HTERT RPE-1 (cell line): ENCODE measurements around the gene MIPOL1.

Source experiments
- in situ Hi-C: fragments of 300-500 bp; cut with MboI; formaldehyde crosslinking; loops from 4 replicates; pipeline ENCODE4 v1.14.3; 2020; ENCODE audit warnings: low sequenced_read_pairs

MIPOL1 gene

GRCh38 chr14:37594238-37594970 is 396.7 kb downstream of the MIPOL1 start:
- in situ Hi-C loops: no loop called here

- in situ Hi-C loops: no loop called here
These were observed 397.5 kb downstream of the MIPOL1 start, which contains the start of the genes FOXA1 and TTC6 for GRCh38 chr14:37594971-37595808. TSS of gene FOXA1 (minus strand) at chr14:37595249. CDS start at chr14:37594972, 277 bp downstream. TSS of gene TTC6 (plus strand) at chr14:37595629. CDS start at chr14:37622065, 26,436 bp downstream.

DNA sequence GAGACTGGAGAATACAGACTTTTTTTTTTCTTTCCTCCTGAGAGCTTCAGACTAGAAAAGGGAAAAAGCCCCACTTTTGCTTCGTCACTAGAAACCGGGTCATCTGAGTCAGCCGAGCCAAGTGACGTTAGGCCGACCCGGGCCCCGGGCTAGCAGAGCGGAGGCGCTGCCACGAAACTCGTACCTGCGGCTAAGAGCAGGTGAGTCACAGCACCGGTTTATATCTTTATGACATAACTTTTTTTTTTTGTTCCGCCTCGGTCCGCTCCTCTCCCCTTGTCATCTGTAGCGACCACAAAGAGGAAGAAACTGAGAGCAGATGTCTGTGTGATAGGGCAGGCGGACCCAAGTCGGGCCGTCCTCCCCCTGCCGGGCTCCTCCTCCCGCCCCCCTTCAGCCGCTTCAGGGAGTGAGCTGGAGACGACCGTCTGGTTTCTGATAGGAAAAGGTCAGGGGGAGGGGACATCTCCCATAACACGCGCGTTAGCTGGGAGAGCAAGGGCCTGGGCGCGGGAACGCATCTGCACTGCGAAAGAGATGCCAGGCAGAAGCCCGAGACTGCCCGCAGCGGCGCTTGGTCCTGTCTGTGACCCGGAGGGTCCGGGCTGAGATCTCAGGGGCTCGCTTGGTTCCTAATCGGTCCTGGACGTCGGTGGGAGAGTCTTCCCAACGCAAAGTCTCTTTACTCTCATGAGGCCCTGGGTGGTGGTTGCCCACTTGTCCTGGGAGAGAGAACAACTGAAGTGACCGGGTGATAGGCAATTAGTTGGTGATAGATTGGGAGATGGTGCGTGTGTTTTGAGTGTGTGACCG is 398.3 kb downstream of the MIPOL1 start:
- in situ Hi-C loops: no loop called here

DNA sequence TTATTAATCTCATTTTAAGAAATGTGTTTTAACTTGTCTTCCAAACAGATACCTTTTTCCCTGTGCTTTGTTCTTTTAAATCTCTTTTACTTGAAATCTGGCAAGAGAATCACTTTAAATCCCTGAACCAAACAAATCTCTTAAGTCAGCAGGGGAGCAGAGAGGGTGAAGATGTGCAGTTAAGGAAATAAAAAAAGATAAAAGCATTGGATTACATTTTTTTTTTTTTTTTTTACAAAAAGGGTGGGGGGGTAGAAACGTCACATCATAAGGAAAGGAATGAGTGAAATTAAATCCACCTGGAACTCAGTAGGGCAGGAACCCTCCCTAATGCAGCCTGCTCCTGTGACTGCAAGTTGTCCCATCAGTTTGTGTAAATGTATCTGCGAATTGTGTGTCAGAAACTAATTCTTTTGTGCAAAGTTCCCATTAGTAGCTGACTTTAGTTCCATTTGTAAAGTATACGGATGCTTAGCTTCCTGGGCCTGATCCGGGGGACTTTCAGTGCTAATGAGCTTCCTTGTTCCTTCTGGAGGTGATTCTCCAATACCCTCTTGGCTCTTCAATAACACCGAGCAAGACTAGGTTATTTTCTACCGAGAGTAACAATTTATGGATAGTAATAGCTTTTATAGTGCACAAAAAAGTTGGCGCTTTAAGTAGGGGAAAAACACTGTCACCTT is 399.2 kb downstream of the MIPOL1 start:
- in situ Hi-C loops: no loop called here

- in situ Hi-C loops: no loop called here
These were observed 399.8 kb downstream of the MIPOL1 start for GRCh38 chr14:37597538-37597913.

DNA sequence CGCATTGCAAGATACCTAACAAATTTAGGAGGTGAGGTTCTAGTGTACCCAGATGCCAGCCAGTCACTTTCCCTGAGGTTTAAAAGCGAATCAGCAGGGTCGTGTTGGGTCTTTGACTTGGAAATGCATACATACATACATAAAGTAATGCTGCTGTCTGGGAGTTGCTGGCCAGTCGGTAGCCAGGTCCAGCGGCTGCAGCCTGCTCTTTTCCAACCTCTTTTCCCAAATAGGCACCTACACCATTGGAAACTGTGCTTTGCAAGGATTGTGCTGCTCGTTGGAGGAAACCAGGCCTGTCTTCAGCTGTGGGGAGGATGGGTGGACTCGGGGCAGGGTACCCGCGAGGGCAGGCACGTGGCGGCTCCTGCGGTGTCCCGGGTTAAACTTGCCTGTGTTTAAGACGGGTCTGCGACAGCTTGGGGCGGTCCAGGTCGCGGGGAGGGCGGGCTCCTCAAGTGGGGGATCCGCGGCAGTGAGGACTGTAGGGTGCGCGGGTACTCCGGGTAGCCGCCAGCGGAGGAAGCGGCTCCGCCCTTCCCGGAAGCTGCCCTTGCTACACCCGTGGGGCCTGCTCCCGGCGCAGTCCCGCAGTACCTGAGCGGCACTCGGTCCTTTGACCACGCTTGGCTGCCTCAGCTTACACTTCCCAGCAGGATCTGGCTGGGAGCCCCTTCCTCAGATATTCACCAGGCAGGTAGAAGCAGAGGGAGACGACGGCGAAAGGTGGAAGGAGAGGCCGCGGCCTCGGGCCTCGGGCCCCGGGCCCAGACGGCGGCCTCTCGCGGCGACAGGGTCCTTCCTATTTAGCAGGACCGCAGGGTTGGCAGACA is 400.4 kb downstream of the MIPOL1 start:
- in situ Hi-C loops: no loop called here

DNA sequence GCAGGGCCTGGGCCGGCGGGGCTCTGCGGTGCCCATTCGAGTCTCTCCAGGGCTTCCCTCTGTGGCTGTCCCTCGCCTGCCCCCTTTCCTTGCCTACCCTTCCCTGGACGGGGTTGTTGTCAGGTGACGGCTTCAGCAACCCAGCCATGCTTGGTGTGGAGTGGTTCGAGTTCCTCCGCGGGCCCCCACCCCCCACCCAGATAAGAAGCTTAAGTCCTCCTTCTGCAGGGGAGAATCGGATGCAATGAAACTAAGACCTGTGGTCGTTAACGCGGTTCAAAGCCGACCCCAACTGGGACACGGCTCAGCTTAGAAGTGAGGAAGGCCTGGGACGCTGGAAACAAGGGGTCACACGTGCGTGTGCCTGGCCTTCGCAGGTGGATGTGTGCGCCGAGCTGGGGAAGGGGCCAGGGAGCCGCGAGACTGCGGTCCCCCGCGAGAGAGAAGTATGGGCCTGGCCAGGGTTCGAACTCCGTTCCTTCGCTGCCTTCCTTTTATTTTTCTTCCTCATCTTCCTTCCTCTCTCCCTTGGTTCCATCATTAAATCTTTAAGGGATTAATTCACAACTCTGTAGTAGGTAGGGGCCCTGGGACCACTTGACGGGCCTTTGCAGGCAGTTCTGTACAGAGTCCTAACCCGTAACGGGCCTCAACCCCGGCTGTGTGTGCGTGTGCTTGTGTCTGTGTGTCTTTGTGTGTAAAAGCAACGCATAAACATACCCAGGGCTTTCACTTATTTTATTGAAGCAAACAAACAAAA is 401.2 kb downstream of the MIPOL1 start:
- in situ Hi-C loops: no loop called here

DNA sequence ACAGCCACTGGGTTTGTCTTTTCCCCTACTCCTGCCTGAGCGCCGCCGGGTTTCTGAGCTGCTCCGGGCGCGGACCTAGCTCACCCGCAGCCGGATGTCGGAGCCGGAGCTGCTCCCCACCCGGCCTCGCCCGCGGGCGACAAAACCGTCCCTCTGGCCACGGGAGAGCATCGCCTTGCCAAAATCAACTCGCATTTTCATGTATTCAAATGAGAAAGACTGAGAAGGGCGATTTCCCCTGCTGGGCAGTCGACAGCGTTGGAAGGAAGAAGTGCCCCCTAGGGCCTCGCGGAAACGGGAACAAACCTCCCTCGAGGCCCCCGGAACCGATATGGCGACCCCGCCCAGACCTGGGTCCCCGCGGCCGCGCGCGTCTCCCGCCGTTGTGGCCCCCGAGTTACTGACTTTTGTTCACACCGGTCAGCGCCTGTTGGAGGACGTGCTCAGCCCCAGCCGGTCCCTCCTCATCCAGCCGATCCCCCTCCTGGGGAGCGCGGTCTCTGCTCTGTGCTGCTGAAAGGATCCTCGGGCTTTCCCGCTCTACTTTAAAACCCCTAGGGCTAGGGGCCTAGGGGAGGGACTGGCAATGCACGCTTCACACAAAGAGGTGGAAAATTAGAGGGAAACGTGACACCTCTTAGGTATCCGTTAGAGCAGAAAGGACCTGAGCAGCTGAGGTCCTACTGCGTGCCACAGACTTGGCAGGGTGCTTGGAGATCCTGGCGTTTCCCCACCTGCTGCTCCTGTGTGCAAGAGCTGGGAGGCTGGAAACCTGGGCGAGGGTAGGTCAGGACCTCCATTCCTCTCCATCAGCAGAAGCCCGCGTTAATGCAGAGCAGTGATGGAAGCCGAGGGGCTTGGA is 402.0 kb downstream of the MIPOL1 start:
- in situ Hi-C loops: no loop called here

GRCh38 chr14:37600880-37601741 is 403.4 kb downstream of the MIPOL1 start:
- in situ Hi-C loops: no loop called here

- in situ Hi-C loops: no loop called here
These were observed 404.1 kb downstream of the MIPOL1 start for GRCh38 chr14:37601865-37602264.
